HG02973 (cell line): ENCODE results near the gene DAB1.
"Not testable (repeated sequence)": the region's sequence is repeated elsewhere in the genome, so short reads cannot be mapped to it uniquely, and the experiment has no call there.

ENCODE experiments used
- ATAC-seq: cut with Tn5 transposase; IDR thresholded peaks from one replicate; pipeline ENCODE4 v1.9.1; 2021; ENCODE audit warnings: moderate library complexity; ENCODE audit not compliant: unreplicated experiment

Gene DAB1

DNA sequence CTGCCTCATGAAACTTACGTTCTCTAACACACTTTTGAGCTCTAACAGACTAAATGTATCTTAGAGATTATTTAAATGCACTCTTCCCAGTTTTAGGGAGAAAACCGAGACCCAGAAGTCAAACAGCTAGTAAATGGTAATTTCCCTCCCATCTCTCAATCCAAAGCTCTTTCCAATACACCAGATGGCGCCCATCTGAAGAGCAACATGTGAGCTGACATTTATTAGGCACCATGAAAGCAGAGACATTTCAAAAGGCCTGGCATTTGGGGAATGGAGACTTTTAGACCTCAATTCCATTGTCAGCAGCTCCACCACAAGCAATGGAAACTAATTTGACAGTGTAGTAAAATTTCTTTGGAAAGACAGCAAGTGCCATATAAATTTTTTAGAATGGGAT lies 191.4 kb downstream of the DAB1 start:
- no peak for ATAC-seq

DNA sequence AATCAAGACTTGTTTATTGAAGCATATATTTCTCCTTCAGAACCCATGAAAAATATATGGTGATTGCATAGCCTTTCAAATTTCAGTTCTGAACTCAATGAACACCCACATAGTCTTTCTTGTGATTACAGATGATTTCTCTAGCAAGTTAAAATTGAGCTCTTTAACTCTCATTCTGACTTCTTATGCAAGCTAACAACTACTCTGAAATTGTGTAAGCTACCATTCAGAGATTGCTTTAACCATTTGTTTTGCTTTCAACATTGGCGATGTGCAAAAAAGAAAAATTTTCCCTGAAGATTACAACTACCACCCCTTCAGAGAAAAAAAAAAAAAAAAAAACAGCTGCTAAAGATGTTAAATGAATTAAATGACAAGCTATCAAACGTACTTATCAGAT lies 193.9 kb downstream of the DAB1 start:
- ATAC-seq = no peak

DNA sequence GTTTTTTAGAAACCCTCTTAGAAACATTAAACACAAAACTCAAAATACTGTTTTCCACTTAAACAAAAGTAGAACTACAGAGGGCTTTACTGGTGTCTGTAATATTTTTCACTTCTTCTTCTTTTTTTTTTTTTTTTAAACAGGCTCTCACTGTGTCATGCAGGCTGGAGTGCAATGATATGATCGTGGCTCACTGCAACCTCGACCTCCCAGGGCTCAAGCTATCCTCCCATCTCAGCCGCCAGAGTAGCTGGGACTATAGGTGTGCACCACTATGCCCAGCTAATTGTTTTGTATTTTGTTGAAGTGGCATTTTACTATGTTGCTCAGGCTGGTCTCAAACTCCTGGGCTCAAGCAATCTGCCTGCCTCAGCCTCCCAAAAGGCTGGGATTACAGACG lies 194.8 kb downstream of the DAB1 start:
- no peak for ATAC-seq

DNA sequence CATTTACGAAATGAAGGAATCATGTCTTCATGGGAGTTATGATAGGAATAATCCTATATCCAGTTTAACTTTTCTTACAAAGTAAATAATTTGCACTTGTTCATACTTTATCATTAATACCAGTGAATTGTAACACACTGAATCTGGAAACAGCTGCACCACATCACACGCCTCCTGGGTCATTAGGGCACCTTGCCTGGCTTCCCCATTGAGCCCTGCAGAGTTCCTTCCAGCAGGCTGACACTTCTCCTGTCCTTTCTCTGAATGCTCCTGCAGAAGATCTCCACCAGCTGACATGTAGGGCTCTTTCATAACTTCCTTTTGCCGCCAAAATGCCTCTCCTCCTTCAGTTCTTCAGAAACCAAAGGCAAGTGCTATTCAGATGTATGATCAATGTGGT lies 201.1 kb downstream of the DAB1 start:
- no peak for ATAC-seq

DNA sequence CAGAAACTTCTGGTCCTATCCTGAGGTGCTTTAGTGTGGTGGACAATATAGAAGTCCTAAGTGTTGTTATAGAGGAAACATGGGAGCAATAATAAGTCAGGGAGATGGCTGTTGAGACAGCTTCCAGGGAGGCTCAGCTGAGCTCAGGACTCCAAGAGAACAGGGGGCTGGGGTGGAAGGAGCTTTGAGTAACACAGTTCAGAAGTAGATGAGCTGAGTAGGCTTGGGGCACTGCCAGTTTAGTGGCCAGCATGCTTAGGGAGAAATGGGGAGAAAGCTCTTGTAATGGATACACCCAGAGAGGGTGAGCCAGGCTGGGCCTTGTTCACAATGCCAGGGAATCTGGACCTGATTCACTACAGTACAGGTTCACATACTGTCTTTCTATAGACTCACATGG lies 201.6 kb downstream of the DAB1 start:
- ATAC-seq = no peak

DNA sequence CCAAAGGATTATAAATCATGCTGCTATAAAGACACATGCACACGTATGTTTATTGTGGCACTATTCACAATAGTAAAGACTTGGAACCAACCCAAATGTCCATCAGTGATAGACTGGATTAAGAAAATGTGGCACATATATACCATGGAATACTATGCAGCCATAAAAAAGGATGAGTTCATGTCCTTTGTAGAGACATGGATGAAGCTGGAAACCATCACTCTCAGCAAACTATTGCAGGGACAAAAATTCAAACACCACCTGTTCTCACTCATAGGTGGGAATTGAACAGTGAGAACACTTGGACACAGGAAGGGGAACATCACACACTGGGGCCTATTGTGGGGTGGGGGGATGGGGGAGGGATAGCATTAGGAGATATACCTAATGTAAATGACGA lies 203.0 kb downstream of the DAB1 start:
- not testable (repeated sequence) for ATAC-seq

DNA sequence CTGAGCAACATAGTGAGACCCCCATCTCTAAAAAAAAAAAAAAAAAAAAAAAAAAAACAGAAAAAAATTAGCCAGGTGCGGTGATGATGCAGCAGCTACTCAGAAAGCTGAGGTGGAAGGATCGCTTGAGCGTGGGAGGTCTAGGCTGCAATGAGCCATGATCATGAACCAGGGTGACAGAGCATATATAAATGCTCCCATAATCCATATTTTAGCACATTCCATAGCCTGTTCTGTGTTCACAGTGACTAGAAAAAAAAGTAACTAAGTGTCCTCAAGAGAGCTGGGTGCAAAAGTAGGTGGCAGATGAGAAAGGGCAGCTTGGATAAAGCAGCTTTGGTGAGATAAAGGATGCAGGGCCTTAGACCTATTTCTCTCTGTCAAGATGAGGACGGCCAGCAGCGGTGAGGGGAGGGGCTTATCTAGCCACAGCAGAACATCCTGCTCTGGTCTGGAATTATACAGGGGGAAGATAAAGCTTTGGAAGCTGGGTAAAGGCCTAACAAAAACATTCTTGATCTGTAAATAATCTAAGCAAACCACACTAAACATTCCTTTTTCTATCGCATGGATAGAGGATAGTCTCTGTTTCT lies 205.3 kb downstream of the DAB1 start:
- ATAC-seq = no peak

DNA sequence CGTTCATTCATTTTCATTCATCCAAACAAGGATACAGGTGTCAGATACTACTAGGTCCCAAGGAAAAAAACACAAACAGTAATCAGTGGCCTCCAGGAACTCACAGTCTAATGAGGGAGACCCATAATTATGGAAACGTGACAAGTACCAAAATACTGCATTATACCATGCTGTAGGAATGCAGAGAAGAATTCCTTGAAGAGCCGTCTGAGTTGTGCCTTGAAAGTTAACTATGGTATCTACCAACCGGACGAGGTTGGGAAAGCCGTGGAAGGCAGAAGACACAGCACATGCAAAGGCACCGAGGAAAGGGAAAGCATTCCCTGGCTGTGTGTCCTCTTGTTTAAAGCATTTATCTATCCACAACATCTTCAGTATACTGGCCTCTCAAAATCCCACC lies 206.0 kb downstream of the DAB1 start:
- no peak for ATAC-seq

DNA sequence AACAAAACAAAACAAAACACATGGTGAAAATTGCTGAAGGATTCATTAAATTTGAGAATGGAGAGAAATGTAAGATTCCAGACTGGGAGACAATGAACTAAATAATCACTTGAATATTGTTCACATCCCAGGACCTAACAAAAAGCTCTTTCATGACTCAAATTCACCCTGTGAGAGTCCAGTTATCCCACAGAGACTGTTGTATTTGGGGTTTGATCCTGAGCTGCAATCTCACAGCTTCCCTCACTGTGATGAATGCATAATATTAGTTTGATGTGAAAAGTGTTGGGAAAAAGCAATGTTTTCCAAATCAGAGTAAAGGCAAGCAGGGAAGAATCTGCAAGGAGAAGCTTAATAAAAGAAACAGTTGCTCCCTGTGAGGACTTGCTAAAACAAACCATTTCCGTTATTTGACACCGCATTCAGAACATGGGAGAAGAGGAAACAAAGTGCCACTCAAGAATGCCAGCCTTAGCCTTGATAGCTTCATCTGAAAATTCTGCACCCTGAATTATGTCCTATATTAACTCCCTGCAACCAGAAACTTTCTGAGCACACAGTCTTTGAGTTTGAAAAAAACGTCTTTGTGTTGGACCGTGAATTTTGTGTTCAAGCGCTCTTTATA lies 208.8 kb downstream of the DAB1 start:
- no peak for ATAC-seq

DNA sequence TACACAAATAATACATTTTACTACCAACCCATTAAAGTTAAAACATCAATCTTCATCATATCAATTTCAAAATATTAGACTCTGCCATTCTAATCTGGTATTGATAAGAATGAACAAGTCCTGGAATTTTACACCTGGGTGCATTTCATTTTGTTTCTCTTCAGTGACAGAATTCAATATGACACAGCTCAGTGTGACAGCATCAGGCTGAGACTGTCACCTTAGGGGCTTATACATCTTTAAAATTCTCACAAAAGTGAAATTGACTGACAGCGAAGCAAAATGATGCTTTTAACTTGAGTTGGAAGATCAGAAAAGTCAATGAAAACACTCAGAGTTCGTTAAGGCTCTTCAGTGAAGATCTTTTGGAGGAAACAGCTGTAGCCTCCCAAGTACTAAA lies 213.0 kb downstream of the DAB1 start:
- no peak for ATAC-seq

DNA sequence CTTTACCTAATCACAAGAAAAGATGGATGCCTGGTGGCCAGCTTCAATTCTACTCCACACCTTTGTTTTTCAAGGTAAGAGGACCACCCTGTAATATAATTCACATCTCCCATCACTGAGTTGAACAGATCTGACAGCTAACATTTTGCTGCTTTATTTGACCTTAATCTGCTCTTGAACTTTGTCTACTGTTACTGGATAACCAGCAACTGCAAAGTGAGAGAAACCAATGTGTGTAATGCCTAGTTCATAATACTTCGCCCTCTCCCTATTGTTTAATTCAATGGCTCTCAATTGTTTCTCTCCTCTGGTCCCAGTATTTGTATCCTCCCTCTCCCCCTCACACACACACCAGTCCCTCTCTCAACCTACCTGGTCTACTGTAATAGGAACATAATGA lies 214.4 kb downstream of the DAB1 start:
- ATAC-seq = no peak

DNA sequence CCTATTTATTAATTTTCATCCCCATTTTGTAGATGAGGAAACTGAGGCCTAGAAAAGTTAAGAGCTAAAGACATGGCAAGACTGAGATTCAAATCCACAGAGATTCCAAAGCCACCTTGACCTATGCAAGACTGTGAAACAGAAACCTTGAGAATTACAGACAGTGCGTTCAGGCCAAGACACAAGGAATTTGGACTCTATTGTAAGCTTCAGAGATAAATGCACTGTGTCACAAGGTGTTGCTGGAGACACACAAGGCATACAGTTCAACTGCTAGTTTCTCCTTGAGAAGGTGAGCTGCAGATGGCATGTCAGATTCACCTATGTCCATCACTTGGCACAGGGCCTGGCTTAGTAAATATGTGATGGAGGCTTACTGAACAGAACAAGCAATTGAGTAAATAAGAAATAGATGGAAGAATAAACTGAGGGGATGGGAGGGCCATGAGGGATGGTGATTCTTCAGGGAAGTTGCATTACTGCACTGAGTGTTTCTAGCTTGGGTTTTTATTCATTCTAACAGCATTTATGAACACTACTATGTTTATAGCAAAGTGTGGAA lies 215.0 kb downstream of the DAB1 start:
- no peak for ATAC-seq

DNA sequence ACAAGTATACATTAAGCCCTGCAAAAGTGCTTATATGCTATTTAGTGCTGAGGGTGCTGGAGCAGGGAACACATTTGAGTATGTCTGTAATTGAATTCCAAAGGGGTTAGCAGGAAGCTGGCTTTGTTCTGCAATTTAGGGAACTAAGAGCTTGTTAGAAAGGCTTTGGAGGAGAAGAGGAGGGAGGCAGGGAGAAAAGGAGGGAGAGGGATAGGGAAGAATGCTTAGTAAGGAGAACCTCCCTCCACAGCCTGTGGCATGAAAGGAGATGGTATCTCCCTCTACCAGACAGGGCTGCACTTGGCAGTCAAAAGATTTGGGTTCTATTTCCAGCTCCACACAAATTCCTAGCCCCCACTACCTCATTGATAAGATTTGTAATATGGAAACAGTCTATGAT lies 217.8 kb downstream of the DAB1 start:
- ATAC-seq = no peak

DNA sequence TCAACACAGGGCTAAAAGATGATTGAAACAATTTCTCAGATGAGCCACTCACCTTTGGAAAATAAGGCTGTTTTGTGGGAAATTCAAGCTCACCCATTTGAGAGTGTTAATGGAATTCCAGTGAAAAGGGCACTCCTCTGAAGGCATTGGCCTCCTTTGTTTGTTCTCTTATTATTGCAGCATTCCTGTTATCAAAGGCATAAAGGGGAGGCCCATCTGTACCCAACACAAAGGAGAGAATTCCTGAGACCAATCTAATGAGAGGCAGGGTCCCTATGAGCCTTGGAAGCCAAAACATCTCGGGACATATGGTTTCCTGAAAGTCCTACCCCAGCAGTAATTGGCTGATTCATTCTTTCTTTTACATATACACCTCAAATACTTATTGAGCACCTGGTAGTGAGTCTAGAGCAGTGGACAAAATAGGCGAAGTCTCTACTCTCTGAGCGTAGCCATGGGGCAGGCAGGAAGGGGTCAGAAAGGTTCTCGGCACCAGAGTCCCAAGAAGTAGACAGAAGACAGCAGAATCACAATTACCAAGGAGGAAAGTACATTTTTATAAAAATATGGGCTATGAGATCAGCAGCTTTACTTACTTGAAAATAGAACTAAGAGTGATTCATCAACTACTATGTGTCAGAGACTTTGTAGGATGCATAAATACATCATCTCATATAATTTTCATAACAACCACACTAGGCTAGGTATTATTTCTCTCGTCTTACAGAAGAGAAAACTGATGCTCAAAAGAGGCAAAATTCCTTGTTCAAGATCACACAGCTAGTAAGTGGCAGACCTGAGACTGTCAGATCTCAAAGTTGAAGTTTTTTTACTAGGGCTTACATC lies 218.7 kb downstream of the DAB1 start:
- ATAC-seq = no peak

DNA sequence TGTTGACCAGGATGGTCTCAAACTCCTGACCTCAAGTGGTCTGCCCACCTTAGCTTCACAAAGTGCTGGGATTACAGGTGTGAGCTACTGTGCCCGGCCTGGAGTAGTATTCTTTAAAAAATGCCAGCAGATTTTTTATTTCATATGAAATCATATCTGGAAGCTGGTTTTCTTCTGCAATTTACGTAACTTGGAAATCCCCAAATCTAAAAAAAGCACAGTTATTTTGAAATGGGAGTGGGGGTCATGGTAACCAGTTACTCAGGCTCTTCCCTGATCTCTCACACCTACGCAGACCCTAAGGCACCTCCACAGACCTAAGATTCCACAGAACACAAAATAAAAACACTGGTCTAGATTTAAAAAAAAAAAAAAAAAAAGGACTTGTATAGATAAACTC lies 219.8 kb downstream of the DAB1 start:
- ATAC-seq = no peak

DNA sequence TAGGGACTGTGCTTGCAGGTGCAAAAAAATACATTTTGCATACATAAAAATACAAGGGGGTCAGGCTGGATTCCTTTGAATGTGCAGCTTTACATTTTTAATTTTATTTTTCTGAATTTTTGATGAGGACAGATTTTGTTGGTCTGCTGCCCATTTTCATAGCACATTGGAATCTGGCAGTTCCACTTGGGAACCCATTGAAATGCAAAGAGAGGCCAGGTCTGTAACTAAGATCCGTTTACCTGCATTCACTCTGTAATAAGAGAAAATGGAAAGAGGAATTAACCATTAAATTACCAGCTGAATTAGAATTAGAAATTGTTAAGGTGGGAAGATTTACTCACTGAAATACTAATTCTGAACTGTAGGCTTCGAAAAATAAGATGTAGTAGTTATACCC lies 221.6 kb downstream of the DAB1 start:
- no peak for ATAC-seq

DNA sequence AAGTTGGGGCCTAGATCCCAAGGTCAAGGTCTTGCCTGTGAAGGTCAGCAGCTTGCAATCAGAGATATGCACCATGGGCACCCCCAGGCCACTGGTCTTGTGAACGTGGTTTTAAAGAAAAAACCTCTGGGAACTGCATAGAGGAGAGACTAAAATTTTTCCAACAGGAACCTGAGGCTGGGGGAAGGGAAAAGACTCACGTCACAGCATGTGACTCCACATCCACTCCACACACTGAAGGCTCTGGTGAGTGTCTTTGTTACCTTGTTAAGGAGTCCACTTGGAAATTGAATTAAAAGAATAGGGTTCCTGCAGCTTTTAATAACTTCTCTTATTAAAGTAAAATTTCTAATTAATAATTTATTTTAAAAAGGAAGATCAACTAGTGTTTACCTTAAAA lies 224.9 kb downstream of the DAB1 start:
- no peak for ATAC-seq

DNA sequence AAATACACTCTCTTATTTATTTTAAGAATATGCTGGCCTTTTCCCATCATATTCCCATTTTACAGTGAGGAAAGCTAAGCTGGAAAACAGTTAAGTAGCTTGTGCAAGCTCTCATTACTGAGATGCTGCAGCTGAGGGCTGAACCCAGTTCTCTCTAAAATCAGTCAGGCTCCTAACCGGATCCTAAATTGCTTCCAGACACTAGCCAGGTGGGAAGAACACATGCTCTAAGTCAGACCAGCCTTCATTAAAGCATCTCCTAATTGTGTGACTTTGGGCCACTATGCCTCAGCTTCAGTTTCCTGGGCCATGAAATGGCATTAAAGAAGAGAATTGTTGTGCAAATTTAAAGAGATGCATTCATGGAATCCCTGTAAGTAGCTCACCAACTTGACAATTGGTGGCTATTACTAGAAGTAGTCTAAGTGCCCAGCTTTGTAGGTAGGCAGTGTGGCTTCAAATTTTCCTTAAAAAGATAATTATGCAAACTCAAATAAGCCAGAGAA lies 228.4 kb downstream of the DAB1 start:
- no peak for ATAC-seq

DNA sequence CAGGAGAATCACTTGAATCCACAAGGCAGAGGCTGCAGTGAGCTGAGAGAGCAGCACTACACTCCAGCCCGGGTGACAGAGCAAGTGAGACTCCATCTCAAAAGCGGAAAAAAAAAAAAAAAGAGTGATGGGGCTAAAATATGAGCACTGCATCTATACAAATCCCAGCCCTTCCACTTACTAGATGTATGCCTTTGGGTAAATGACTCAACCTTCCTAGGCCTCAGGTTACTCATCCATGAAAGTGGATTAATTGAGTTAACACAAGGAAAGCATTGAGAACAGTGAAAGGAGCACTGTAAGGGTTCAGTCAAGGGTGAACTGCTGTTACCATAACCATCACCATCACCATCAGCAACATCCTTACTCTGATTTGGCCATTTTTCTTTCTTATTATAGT lies 231.6 kb downstream of the DAB1 start:
- no peak for ATAC-seq

DNA sequence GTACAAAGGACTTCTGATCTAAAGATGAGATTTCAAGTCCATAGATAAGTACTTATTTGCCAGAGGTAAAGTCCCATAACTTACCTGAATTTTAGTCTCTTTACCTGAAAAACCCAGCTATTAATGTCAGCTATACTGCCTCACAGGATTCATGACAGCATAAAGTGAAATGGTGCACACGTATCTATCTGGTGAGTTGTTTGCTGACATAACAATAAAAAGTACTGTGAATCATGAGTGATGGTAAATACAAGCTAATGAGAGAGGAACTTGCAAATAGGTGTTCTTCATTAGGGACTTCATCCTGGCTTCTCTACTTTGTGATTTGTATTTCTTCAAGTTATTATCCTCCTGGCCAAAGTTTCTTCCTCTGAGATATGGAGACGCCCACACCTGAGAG lies 233.0 kb downstream of the DAB1 start:
- no peak for ATAC-seq

DNA sequence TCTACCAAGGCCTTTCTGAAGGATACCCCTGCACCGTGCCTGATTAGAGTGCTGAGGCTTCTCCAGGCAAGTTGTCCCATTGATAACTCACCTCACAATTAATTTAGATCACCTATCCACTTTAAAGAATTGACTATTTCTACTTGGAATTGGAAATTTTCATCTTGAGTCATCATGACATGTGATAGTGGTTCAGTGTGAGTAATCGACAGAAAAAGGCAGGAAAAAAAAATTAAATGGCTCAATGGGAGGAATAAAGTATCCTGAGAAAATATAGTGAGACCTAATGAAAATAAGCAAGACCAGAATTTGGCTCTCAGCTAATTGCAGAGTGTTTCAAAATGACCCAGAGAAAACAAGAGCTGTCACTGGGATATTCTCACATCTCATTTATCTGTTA lies 235.7 kb downstream of the DAB1 start:
- no peak for ATAC-seq

DNA sequence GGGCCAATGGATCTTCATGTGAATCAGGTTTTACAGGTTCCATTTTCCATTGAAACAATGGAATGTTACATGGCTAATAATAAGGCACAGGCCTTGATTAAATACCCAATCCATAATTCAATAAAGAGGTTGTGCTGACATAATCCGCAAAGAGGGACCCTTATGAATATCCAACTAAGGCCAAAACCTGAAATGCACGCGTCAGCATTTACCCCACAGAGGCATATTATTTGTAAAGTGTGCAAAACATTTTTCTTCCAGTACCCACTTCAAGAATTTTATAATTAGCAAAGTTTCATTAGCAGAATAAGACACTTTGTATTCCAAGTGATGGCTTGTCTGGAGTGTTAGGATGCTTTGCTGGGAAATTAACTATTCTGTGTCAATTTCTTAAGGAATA lies 237.4 kb downstream of the DAB1 start:
- no peak for ATAC-seq
